Ovary (tissue), 9 donors: ENCODE measurements around the gene SUGP1. TPM values are rescaled to one million over a fixed set of nuclear protein-coding genes. Genes with fewer than 3 reads are reported as not detected.

ENCODE experiments used
- DNase-seq, 5 donors: peaks; one replicate each; pipeline ENCODE4 v3.0.0-alpha.2; 2019 to 2020
- H3K27ac ChIP-seq, 2 donors: fragments of 200-600 bp; one replicate each; pipeline versions ENCODE4 v1.5.1 to v1.8.0; 2019 to 2022
- H3K27me3 ChIP-seq: fragments of 200-600 bp; one replicate; pipeline ENCODE4 v1.8.0; 2022
- H3K36me3 ChIP-seq: fragments of 200-600 bp; sonication (generic); one replicate; pipeline ENCODE4 v1.5.1; 2019
- H3K4me1 ChIP-seq: one replicate; pipeline ENCODE4 v1.8.1; 2013; ENCODE audit warnings: mild to moderate bottlenecking, moderate library complexity; ENCODE audit not compliant: insufficient read depth
- H3K4me3 ChIP-seq: fragments of 200-600 bp; sonication (generic); one replicate; pipeline ENCODE4 v1.5.1; 2017
- H3K9me3 ChIP-seq, 2 donors: fragments of 200-600 bp in 1 of 2; sonication (generic) in 1 of 2; one replicate each; pipeline versions ENCODE4 v1.5.1 to v1.8.1; 2013 to 2019; ENCODE audit warnings: mild to moderate bottlenecking in 1 of 2, moderate library complexity in 1 of 2
- CTCF ChIP-seq, 3 donors: fragments of 450-650 bp in 2 of 3; fragments of 200-600 bp in 1 of 3; IDR thresholded peaks; one replicate each; pipeline versions ENCODE4 v1.5.1 to v1.8.0; 2016 to 2022; ENCODE audit warnings: antibody characterized with exemption in 3 of 3, mild to moderate bottlenecking in 1 of 3
- EP300 ChIP-seq: sonication (generic); formaldehyde crosslinking; IDR thresholded peaks from one replicate; pipeline ENCODE4 v1.6.1; 2017; ENCODE audit warnings: antibody characterized with exemption
- POLR2A ChIP-seq: fragments of 450-650 bp; IDR thresholded peaks from one replicate; pipeline ENCODE4 v1.6.1; 2017; ENCODE audit warnings: antibody characterized with exemption, mild to moderate bottlenecking, moderate library complexity
- WGBS, 3 donors: extraction: QIAGEN DNeasy Blood & Tissue Kit in 1 of 3; methylation state at CpG; one replicate each; pipeline versions ENCODE4 v1.1.5 to v1.1.7; 2013 to 2017; 5-methylcytosine and 5-hydroxymethylcytosine counted together
- intact Hi-C, 4 donors: fragments of 100-400 bp; cut with DNase I; formaldehyde crosslinking; loops; one replicate each; pipeline versions ENCODE4 v1.11.0 to v1.15.1; 2022 to 2023
- polyA plus RNA-seq, 2 donors: library from polyadenylated mRNA; stranded (reverse); fragments of 200-250 nt in 1 of 2; fragments of 350-450 nt in 1 of 2; fragmentation: Illumina TruSeq in 1 of 2; extraction: RNeasy Lipid Tissue Mini Kit (QIAGEN cat#74804) in 1 of 2; gene quantifications; one replicate each; pipeline ENCODE4 v1.2.3, GENCODE V29; 2013 to 2014
- total RNA-seq, 7 donors: library from RNA; depleted of rRNA in 2 of 7; stranded (reverse); fragments of >200 nt in 2 of 7; fragmentation: NEBNext Ultra II Directional in 3 of 7; extraction: Animal tissue kit (Norgen Biotek cat#: 25700) in 3 of 7; gene quantifications; one replicate each; pipeline versions ENCODE4 v1.1.0 to v1.2.4, GENCODE V29; 2016 to 2023
- donor health status: DM: no; HTN: no; CAD: no; lungs with moderate emphysema.
- donor health status: DM: no; HTN: no; CAD: no.
- donor health status: Bipolar disorder and iron deficiency.
- donor health status: DM: yes; HTN: yes; CAD: no.
- donor health status: DM: no; HTN: no; CAD: no.
- donor health status: DM: yes; HTN: yes; CAD: no.

SUGP1 gene
- total and polyA plus RNA-seq, 9 donors: 14.7 to 42.9 (median 36.6) TPM

- no peaks in the 10 kb centered on the region for H3K9me3 ChIP-seq
- no peak for TF ChIP-seq POLR2A
- TF ChIP-seq EP300: no peak
- no peak for TF ChIP-seq CTCF (IDR thresholded peaks at IDR 0.05)
- DNase-seq: no peak
- no peaks in the 10 kb centered on the region for H3K27me3 ChIP-seq
- H3K36me3 ChIP-seq: no peaks in the 10 kb centered on the region
- H3K4me1 ChIP-seq: no peaks in the 10 kb centered on the region
- no peak overlapping the region for H3K27ac ChIP-seq
- no peak overlapping the region for H3K4me3 ChIP-seq
- intact Hi-C loops: no loop called here
- WGBS, 3 donors: 81 to 97% (median 88%) methylated on average over 7 of the region's 7 CpGs
Observed at GRCh38 chr19:19349365-19349764, 29.1 kb upstream of the SUGP1 start.

GRCh38 chr19:19348266-19348665 is 28.0 kb upstream of the SUGP1 start:
- no peaks in the 10 kb centered on the region for H3K36me3 ChIP-seq
- WGBS, 3 donors: 72 to 81% (median 76%) methylated on average over 7 to 9 of the region's 9 CpGs
- TF ChIP-seq POLR2A (no peak), EP300 (no peak), CTCF (IDR thresholded peaks at IDR 0.05) (no peak)
- H3K4me3 ChIP-seq: no peak overlapping the region
- no peak for DNase-seq
- no peaks in the 10 kb centered on the region for H3K9me3 ChIP-seq
- no peaks in the 10 kb centered on the region for H3K27me3 ChIP-seq
- H3K4me1 ChIP-seq: no peaks in the 10 kb centered on the region
- H3K27ac ChIP-seq: no peak overlapping the region
- intact Hi-C loops: no loop called here

- Histone ChIP-seq H3K4me1 (no peaks in the 10 kb centered on the region), H3K9me3 (no peaks in the 10 kb centered on the region), H3K27ac (no peak overlapping the region), H3K4me3 (no peak overlapping the region), H3K27me3 (no peaks in the 10 kb centered on the region), H3K36me3 (no peaks in the 10 kb centered on the region)
- intact Hi-C loops: no loop called here
- 79 to 89% (median 80%) methylated on average over 10 of the region's 10 CpGs for WGBS, 3 donors
- DNase-seq: no peak
- TF ChIP-seq POLR2A: no peak
- TF ChIP-seq EP300: no peak
- TF ChIP-seq CTCF (IDR thresholded peaks at IDR 0.05): no peak
Observed at GRCh38 chr19:19347401-19348110, 27.2 kb upstream of the SUGP1 start.

GRCh38 chr19:19345970-19346369 is 25.7 kb upstream of the SUGP1 start:
- intact Hi-C loops: no loop called here

More at GRCh38 chr19:19345970-19346369, 25.7 kb upstream of the SUGP1 start:
- H3K4me3 ChIP-seq: no peak overlapping the region
- no peaks in the 10 kb centered on the region for H3K4me1 ChIP-seq
- no peaks in the 10 kb centered on the region for H3K9me3 ChIP-seq
- TF ChIP-seq EP300: no peak
- no peak for TF ChIP-seq POLR2A
- no peak for TF ChIP-seq CTCF (IDR thresholded peaks at IDR 0.05)
- DNase-seq: no peak
- H3K27me3 ChIP-seq: no peaks in the 10 kb centered on the region
- no peaks in the 10 kb centered on the region for H3K36me3 ChIP-seq
- 88 to 92% (median 89%) methylated on average over 11 of the region's 11 CpGs for WGBS, 3 donors
- H3K27ac ChIP-seq: no peak overlapping the region
